H1 (cell line): ENCODE measurements around the gene ZNF212. TPM values are rescaled to one million over a fixed set of nuclear protein-coding genes. Genes with fewer than 3 reads are reported as not detected.

ENCODE experiments used
- CTCF ChIA-PET: fragments of 300-600 bp; sonication (Branson Sonifier 250); formaldehyde crosslinking; loops from one replicate; lab custom pipeline; 2021; ENCODE audit not compliant: partially characterized antibody; lab: Charles Lee
- POLR2A ChIA-PET: fragments of 300-600 bp; sonication (Branson Sonifier 250); formaldehyde crosslinking; loops from one replicate; lab custom pipeline; 2021; ENCODE audit warnings: inconsistent platforms; ENCODE audit not compliant: partially characterized antibody; lab: Charles Lee
- DNase-seq, 2 experiments: peaks; one replicate each; pipeline versions ENCODE4 v3.0.0 to v3.0.0-alpha.2; 2010 to 2022; ENCODE audit warnings: low spot score in 2 of 2, low read depth in 1 of 2, mixed read lengths in 1 of 2
- FAIRE-seq: peaks from 2 replicates; lab custom pipeline; 2011; peaks lifted over from hg19 to GRCh38; lab: Jason Lieb, UNC
- H2AFZ ChIP-seq: 2 replicates; pipeline ENCODE4 v1.8.1; 2012; ENCODE audit warnings: low read length, inconsistent platforms
- H2AK5ac ChIP-seq: 2 replicates; pipeline ENCODE4 v1.6.1; 2013; ENCODE audit warnings: low read depth, low read length
- H2BK120ac ChIP-seq: replicated peaks from 2 replicates; pipeline ENCODE3; 2013; ENCODE audit warnings: low read depth, low read length, inconsistent platforms
- H2BK12ac ChIP-seq: 2 replicates; pipeline ENCODE4 v1.6.1; 2013; ENCODE audit warnings: low read depth, low read length
- H2BK15ac ChIP-seq: 2 replicates; pipeline ENCODE4 v1.6.1; 2013; ENCODE audit warnings: low read length
- H2BK20ac ChIP-seq: 2 replicates; pipeline ENCODE4 v1.6.1; 2013; ENCODE audit warnings: low read length
- H2BK5ac ChIP-seq: 2 replicates; pipeline ENCODE4 v1.6.1; 2013; ENCODE audit warnings: low read depth, low read length
- H3K14ac ChIP-seq: 2 replicates; pipeline ENCODE4 v1.6.1; 2013; ENCODE audit warnings: inconsistent platforms; ENCODE audit not compliant: insufficient read length
- H3K18ac ChIP-seq: 2 replicates; pipeline ENCODE4 v1.6.1; 2013; ENCODE audit warnings: low read length; ENCODE audit errors: extremely low read depth
- H3K23ac ChIP-seq: 2 replicates; pipeline ENCODE4 v1.6.1; 2013; ENCODE audit warnings: inconsistent platforms; ENCODE audit not compliant: insufficient read length
- H3K23me2 ChIP-seq: 2 replicates; pipeline ENCODE4 v1.6.1; 2013; ENCODE audit warnings: low read depth, low read length
- H3K27ac ChIP-seq: 2 replicates; pipeline ENCODE4 v1.6.1; 2011; ENCODE audit warnings: low read depth, low read length, inconsistent platforms
- H3K27me3 ChIP-seq, 4 experiments: replicated peaks in 1 of 4; 1 replicate in 1 of 4; 2 replicates in 3 of 4; pipeline versions ENCODE4 v1.6.1 to v1.8.1; 2011 to 2013; ENCODE audit warnings: low read length in 3 of 4, mild to moderate bottlenecking in 3 of 4, inconsistent platforms in 2 of 4, mixed read lengths in 2 of 4, moderate library complexity in 1 of 4; ENCODE audit not compliant: control insufficient read depth in 3 of 4, insufficient read depth in 3 of 4; ENCODE audit errors: extremely low read depth in 1 of 4
- H3K36me3 ChIP-seq, 4 experiments: 2 replicates each; pipeline versions ENCODE4 v1.6.1 to v1.8.1; 2011 to 2013; ENCODE audit warnings: mild to moderate bottlenecking in 4 of 4, low read length in 3 of 4, moderate library complexity in 2 of 4, control low read depth in 1 of 4, inconsistent platforms in 1 of 4; ENCODE audit not compliant: insufficient read depth in 4 of 4, control insufficient read depth in 2 of 4
- H3K4ac ChIP-seq: replicated peaks from 2 replicates; pipeline ENCODE3; 2013; ENCODE audit warnings: low read length, low read depth, mixed read lengths, inconsistent platforms; ENCODE audit not compliant: insufficient read length
- H3K4me1 ChIP-seq, 4 experiments: replicated peaks in 1 of 4; 1 replicate in 1 of 4; 2 replicates in 3 of 4; pipeline versions ENCODE4 v1.6.1 to v1.8.1; 2011 to 2013; ENCODE audit warnings: low read length in 3 of 4, inconsistent platforms in 2 of 4, mixed read lengths in 1 of 4; ENCODE audit not compliant: insufficient read depth in 4 of 4, control insufficient read depth in 3 of 4
- H3K4me2 ChIP-seq, 2 experiments: 2 replicates each; pipeline versions ENCODE4 v1.6.1 to v1.8.1; 2011 to 2013; ENCODE audit warnings: low read depth in 2 of 2, low read length in 2 of 2, control low read depth in 1 of 2, inconsistent platforms in 1 of 2, mild to moderate bottlenecking in 1 of 2; ENCODE audit not compliant: insufficient read depth in 1 of 2
- H3K4me3 ChIP-seq, 4 experiments: fragments of 200-600, 300-600 bp in 1 of 4; sonication (generic), shearing (Covaris generic), sonication (Bioruptor Twin) in 1 of 4; 2 replicates each; pipeline versions ENCODE4 v1.5.1 to v1.8.1; 2011 to 2016; ENCODE audit warnings: low read length in 4 of 4, low read depth in 3 of 4, control low read depth in 2 of 4, inconsistent platforms in 2 of 4, mild to moderate bottlenecking in 2 of 4, mixed read lengths in 1 of 4, moderate library complexity in 1 of 4; ENCODE audit not compliant: insufficient read depth in 2 of 4; ENCODE audit errors: extremely low read depth in 1 of 4
- H3K56ac ChIP-seq: replicated peaks from 2 replicates; pipeline ENCODE3; 2013; ENCODE audit warnings: low read depth, mild to moderate bottlenecking, mixed read lengths, low read length, inconsistent platforms; ENCODE audit not compliant: insufficient read length
- H3K79me1 ChIP-seq: 2 replicates; pipeline ENCODE4 v1.6.1; 2013; ENCODE audit warnings: low read depth, low read length, control low read depth
- H3K79me2 ChIP-seq, 2 experiments: 2 replicates each; pipeline versions ENCODE4 v1.6.1 to v1.8.1; 2012 to 2013; ENCODE audit warnings: low read length in 2 of 2, mild to moderate bottlenecking in 2 of 2, inconsistent platforms in 1 of 2; ENCODE audit not compliant: insufficient read depth in 2 of 2, control insufficient read depth in 1 of 2
- H3K9ac ChIP-seq, 4 experiments: replicated peaks in 1 of 4; 1 replicate in 1 of 4; 2 replicates in 3 of 4; pipeline versions ENCODE4 v1.6.1 to v1.8.1; 2011 to 2013; ENCODE audit warnings: low read depth in 3 of 4, low read length in 3 of 4, control low read depth in 2 of 4, mild to moderate bottlenecking in 2 of 4, moderate library complexity in 2 of 4, inconsistent platforms in 1 of 4; ENCODE audit errors: extremely low read depth in 1 of 4
- H3K9me3 ChIP-seq, 2 experiments: 2 replicates each; pipeline versions ENCODE4 v1.6.1 to v1.8.1; 2012 to 2013; ENCODE audit warnings: mild to moderate bottlenecking in 2 of 2, moderate library complexity in 2 of 2, control low read depth in 1 of 2, inconsistent platforms in 1 of 2, low read depth in 1 of 2, low read length in 1 of 2, mixed read lengths in 1 of 2; ENCODE audit not compliant: insufficient read depth in 2 of 2
- H4K20me1 ChIP-seq, 2 experiments: replicated peaks in 1 of 2; 2 replicates each; pipeline versions ENCODE3 to v1.8.1; 2011 to 2013; ENCODE audit warnings: inconsistent platforms in 2 of 2, low read length in 2 of 2, mild to moderate bottlenecking in 1 of 2; ENCODE audit not compliant: insufficient read depth in 2 of 2, control insufficient read depth in 1 of 2
- H4K5ac ChIP-seq: 2 replicates; pipeline ENCODE4 v1.6.1; 2013; ENCODE audit warnings: low read length, low read depth, mixed read lengths, inconsistent platforms; ENCODE audit not compliant: insufficient read length
- H4K8ac ChIP-seq: 2 replicates; pipeline ENCODE4 v1.8.0; 2013; ENCODE audit warnings: mild to moderate bottlenecking, moderate library complexity, low read length, inconsistent platforms; ENCODE audit not compliant: insufficient read depth; ENCODE audit errors: extremely low read depth
- H4K91ac ChIP-seq: replicated peaks from 2 replicates; pipeline ENCODE3; 2013; ENCODE audit warnings: low read length, mixed read lengths, inconsistent platforms; ENCODE audit not compliant: insufficient read length
- CHD1 ChIP-seq: IDR thresholded peaks from 2 replicates; pipeline ENCODE4 v1.6.1; 2012; ENCODE audit warnings: low read depth, low read length, improper control_type of control experiment
- GABPA ChIP-seq: IDR thresholded peaks from 2 replicates; pipeline ENCODE4 v1.6.1; 2011; ENCODE audit warnings: mild to moderate bottlenecking, low read length, moderate library complexity, borderline replicate concordance; ENCODE audit not compliant: insufficient read depth
- SRF ChIP-seq: IDR thresholded peaks from 2 replicates; pipeline ENCODE4 v1.6.1; 2011; ENCODE audit warnings: mild to moderate bottlenecking, low read depth, low read length, moderate library complexity
- WGBS, 2 experiments: shearing (Covaris generic) in 1 of 2; methylation state at CpG; one replicate each; pipeline versions ENCODE4 v1.1.6 to v1.1.7; 2013 to 2015; ENCODE audit warnings: low lambda C conversion rate in 2 of 2, mixed read lengths in 2 of 2, inconsistent platforms in 1 of 2, low coverage in 1 of 2, missing lambda C conversion rate in 1 of 2; ENCODE audit not compliant: insufficient replicate concordance in 2 of 2, insufficient coverage in 1 of 2, insufficient read length in 1 of 2; ENCODE audit errors: extremely low coverage in 1 of 2, missing lambda C conversion rate in 1 of 2; 5-methylcytosine and 5-hydroxymethylcytosine counted together
- polyA plus RNA-seq, 7 experiments: library from polyadenylated mRNA; depleted of rRNA in 3 of 7; stranded (reverse) in 5 of 7; unstranded in 2 of 7; fragments of >200 nt in 5 of 7; fragments of 200-250 nt in 2 of 7; gene quantifications; 1 replicate in 5 of 7; 2 replicates in 1 of 7; 4 replicates in 1 of 7; pipeline versions ENCODE4 v1.2.1 to v1.2.3, GENCODE V29; 2011 to 2013; ENCODE audit warnings: missing spikeins in 2 of 7, mixed read lengths in 2 of 7
- small RNA-seq: library from polyadenylated mRNA; stranded (forward); fragments of <200 nt; extraction: miRNeasy Mini kit (QIAGEN cat#:217004); gene quantifications from one replicate; pipeline ENCODE3, GENCODE V24; 2013; ENCODE audit not compliant: insufficient read depth
- total RNA-seq: library from RNA; stranded (reverse); fragmentation: NEBNext Ultra II Directional; extraction: Animal tissue kit (Norgen Biotek cat#: 25700); gene quantifications from 2 replicates; pipeline ENCODE4 v1.2.1, GENCODE V29; 2021

The ZNF212 gene
- total and polyA plus RNA-seq, 2 of the 8 experiments (the other 6 are each of a cell fraction or from before 2014, with no cell fraction given) = 6.7 to 19.3 TPM

GRCh38 chr7:149304006-149304405 is 64.6 kb downstream of the ZNF212 start:
- Histone ChIP-seq H3K4ac (no peak overlapping the region), H2BK120ac (no peak overlapping the region), H3K18ac (no peak overlapping the region), H4K91ac (no peak overlapping the region), H3K4me2 (no peak overlapping the region), H3K23ac (no peak overlapping the region)
- FAIRE-seq = no peak
- 88% methylated on average over 7 of the region's 7 CpGs; no CpG with 5 or more reads in 1 of the 2 experiments for WGBS, 2 experiments
- TF ChIP-seq GABPA (no peak), SRF (no peak), CHD1 (no peak)
- TF ChIP-seq, all 59 proteins: peak for 0
- 0 out of 7 replicates have a peak, but pooled peaks cover 0 to 4% (median 0%) of the 10 kb centered on the region in 4 experiments for H3K4me1 ChIP-seq
- no peak overlapping the region for H4K5ac ChIP-seq
- no peak overlapping the region for H4K8ac ChIP-seq
- H3K9me3 ChIP-seq = peaks cover 0 to under 1% of the 10 kb centered on the region in 2 experiments; a peak in 1 of 4 replicates
- no peak overlapping the region for H2BK5ac ChIP-seq
- no peaks in the 10 kb centered on the region for H3K79me2 ChIP-seq
- H4K20me1 ChIP-seq = no peaks in the 10 kb centered on the region
- no peak overlapping the region for H2AK5ac ChIP-seq
- H3K14ac ChIP-seq = no peak overlapping the region
- H2BK12ac ChIP-seq = no peak overlapping the region
- H3K23me2 ChIP-seq = no peaks in the 10 kb centered on the region
- H2BK20ac ChIP-seq = no peak overlapping the region
- no peak overlapping the region for H2AFZ ChIP-seq
- no peaks in the 10 kb centered on the region for H3K36me3 ChIP-seq
- H2BK15ac ChIP-seq = no peak overlapping the region
- no peak overlapping the region for H3K9ac ChIP-seq
- ChIA-PET CTCF (interaction anchor here (0.6 to 1.0 kb wide), 3 partner anchors 10 to 73 kb away, joined by 3 to 4 read pairs (median 3); no protein-coding TSS in a partner anchor), POLR2A (no interaction called here)
- no peak overlapping the region for H3K27ac ChIP-seq
- no peak for DNase-seq
- no peaks in the 10 kb centered on the region for H3K27me3 ChIP-seq
- no peak overlapping the region for H3K56ac ChIP-seq
- no peaks in the 10 kb centered on the region for H3K79me1 ChIP-seq
- H3K4me3 ChIP-seq = no peak overlapping the region

Small RNA genes within 50 kb of the gene (small RNA-seq; reads per million reads assigned to genes)
- gene AC004890.1 = not detected

Other genes starting within 250 kb of the ZNF212 start
- gene PDIA4, start 211.1 kb upstream of the ZNF212 start, total RNA-seq = 303 and 308 TPM in 2 replicates
- 108 and 119 TPM in 2 replicates for gene PDIA4, start 211.1 kb upstream of the ZNF212 start, polyA plus RNA-seq (2011; rRNA removed)
- gene ZNF786, start 148.9 kb upstream of the ZNF212 start, total RNA-seq = 15.8 and 16.3 TPM in 2 replicates
- 7.7 and 8.3 TPM in 2 replicates for gene ZNF786, start 148.9 kb upstream of the ZNF212 start, polyA plus RNA-seq (2011; rRNA removed)
- gene ZNF425, start 113.3 kb upstream of the ZNF212 start, total RNA-seq = 4.0 and 6.1 TPM in 2 replicates
- 3.4 and 4.5 TPM in 2 replicates for gene ZNF425, start 113.3 kb upstream of the ZNF212 start, polyA plus RNA-seq (2011; rRNA removed)
- 62.2 and 63.5 TPM in 2 replicates for gene ZNF398, start 92.2 kb upstream of the ZNF212 start, total RNA-seq
- gene ZNF398, start 92.2 kb upstream of the ZNF212 start, polyA plus RNA-seq (2011; rRNA removed) = 52.7 and 58.9 TPM in 2 replicates
- 35.7 and 36.3 TPM in 2 replicates for gene ZNF282, start 44.1 kb upstream of the ZNF212 start, total RNA-seq
- gene ZNF282, start 44.1 kb upstream of the ZNF212 start, polyA plus RNA-seq (2011; rRNA removed) = 16.9 and 22.3 TPM in 2 replicates
- gene ZNF783, start 22.5 kb downstream of the ZNF212 start, total RNA-seq = 7.3 and 8.3 TPM in 2 replicates
- 8.2 and 10.3 TPM in 2 replicates for gene ZNF783, start 22.5 kb downstream of the ZNF212 start, polyA plus RNA-seq (2011; rRNA removed)
- 10.1 and 11.2 TPM in 2 replicates for gene ZNF777, start 221.4 kb downstream of the ZNF212 start, total RNA-seq
- gene ZNF777, start 221.4 kb downstream of the ZNF212 start, polyA plus RNA-seq (2011; rRNA removed) = 8.0 and 9.4 TPM in 2 replicates